GM12878 (cell line): ENCODE data around the gene SEMA4C. TPM values are rescaled to one million over a fixed set of nuclear protein-coding genes. Genes with fewer than 3 reads are reported as not detected.

ENCODE experiments used
- ATAC-seq: fragments of 200-7000 bp; cut with Tn5 transposase; 3 replicates; pipeline ENCODE4 v1.9.1; 2020; ENCODE audit warnings: mild to moderate bottlenecking, moderate library complexity
- BruUV-seq: library from RNA; stranded (reverse); fragments of 400-500 nt; replicated peaks from 2 replicates; lab custom pipeline; 2021; lab: Mats Ljungman, UMichigan
- CTCF ChIA-PET: fragments of 300-600 bp; sonication (Branson Sonifier 250); formaldehyde crosslinking; extraction: SDS; loops from one replicate; lab custom pipeline; 2021; ENCODE audit warnings: inconsistent platforms; lab: Yijun Ruan, JAX
- POLR2A ChIA-PET: fragments of 350-600 bp; formaldehyde crosslinking; extraction: SDS; loops from one replicate; lab custom pipeline; 2021; ENCODE audit warnings: inconsistent platforms; lab: Charles Lee
- RAD21 ChIA-PET: fragments of 300-600 bp; sonication (Branson Sonifier 250); formaldehyde crosslinking; loops from one replicate; lab custom pipeline; 2023; ENCODE audit warnings: antibody characterized with exemption; ENCODE audit not compliant: unreplicated experiment; lab: Charles Lee
- SMC1A ChIA-PET: fragments of 300-600 bp; sonication (Branson Sonifier 250); formaldehyde crosslinking; loops from one replicate; lab custom pipeline; 2023; ENCODE audit not compliant: unreplicated experiment, uncharacterized antibody; lab: Charles Lee
- DNase-seq: peaks from one replicate; pipeline ENCODE4 v3.0.0-alpha.2; 2011; ENCODE audit warnings: low read depth, low spot score
- FAIRE-seq: peaks from 3 replicates; lab custom pipeline; 2011; peaks lifted over from hg19 to GRCh38; lab: Jason Lieb, UNC
- H2AFZ ChIP-seq: 2 replicates; pipeline ENCODE4 v1.6.0; 2011; ENCODE audit warnings: low read depth, low read length, control low read depth; ENCODE audit not compliant: control insufficient read depth
- H3K27ac ChIP-seq: 2 replicates; pipeline ENCODE4 v1.5.1; 2011; ENCODE audit warnings: control low read depth; ENCODE audit not compliant: control insufficient read depth, insufficient read depth
- H3K27me3 ChIP-seq, 2 experiments: replicated peaks in 1 of 2; 2 replicates each; pipeline versions ENCODE4 v1.6.0 to v1.6.1; 2011; ENCODE audit warnings: low read length in 1 of 2; ENCODE audit not compliant: control insufficient read depth in 2 of 2, insufficient read depth in 2 of 2
- H3K36me3 ChIP-seq, 2 experiments: 2 replicates each; pipeline ENCODE4 v1.5.1; 2011; ENCODE audit warnings: low read length in 1 of 2; ENCODE audit not compliant: control insufficient read depth in 2 of 2, insufficient read depth in 2 of 2
- H3K4me1 ChIP-seq: 2 replicates; pipeline ENCODE4 v1.6.1; 2011; ENCODE audit warnings: mild to moderate bottlenecking, low read length, moderate library complexity, mixed read lengths; ENCODE audit not compliant: control insufficient read depth, insufficient read depth
- H3K4me2 ChIP-seq: 2 replicates; pipeline ENCODE4 v1.6.0; 2011; ENCODE audit warnings: control low read depth; ENCODE audit not compliant: control insufficient read depth, insufficient read depth
- H3K4me3 ChIP-seq: fragments of 200-600 bp; sonication (generic); 2 replicates; pipeline ENCODE4 v1.5.1; 2016
- H3K79me2 ChIP-seq: 2 replicates; pipeline ENCODE4 v1.6.0; 2011; ENCODE audit warnings: low read length; ENCODE audit not compliant: control insufficient read depth, insufficient read depth
- H3K9ac ChIP-seq: 2 replicates; pipeline ENCODE4 v1.8.0; 2011; ENCODE audit warnings: low read length, control low read depth, mixed read lengths; ENCODE audit not compliant: control insufficient read depth, insufficient read depth
- H3K9me3 ChIP-seq: replicated peaks from 3 replicates; pipeline ENCODE4 v1.5.1; 2011; ENCODE audit warnings: mild to moderate bottlenecking, low read length; ENCODE audit not compliant: control insufficient read depth, insufficient read depth
- H4K20me1 ChIP-seq: 2 replicates; pipeline ENCODE4 v1.6.0; 2011; ENCODE audit not compliant: control insufficient read depth, insufficient read depth
- BMI1 ChIP-seq: fragments of 450-650 bp; IDR thresholded peaks from 2 replicates; pipeline ENCODE4 v1.6.1; 2016; ENCODE audit warnings: mild to moderate bottlenecking, moderate library complexity, borderline replicate concordance
- HDAC2 ChIP-seq: fragments of 200-600 bp; sonication (generic); IDR thresholded peaks from 2 replicates; pipeline ENCODE4 v1.6.1; 2017
- IKZF1 ChIP-seq: fragments of 450-650 bp; conservative IDR thresholded peaks from 2 replicates; pipeline ENCODE4 v1.6.1; 2017; ENCODE audit warnings: antibody characterized with exemption, mild to moderate bottlenecking
- KAT2A ChIP-seq: conservative IDR thresholded peaks from 2 replicates; pipeline ENCODE4 v1.6.1; 2011; ENCODE audit warnings: low read depth, low read length; ENCODE audit not compliant: control insufficient read depth
- NR2C2 ChIP-seq: IDR thresholded peaks from 2 replicates; pipeline ENCODE4 v1.6.1; 2011; ENCODE audit warnings: borderline replicate concordance, low read depth; ENCODE audit not compliant: control insufficient read depth, insufficient read length
- TCF3 ChIP-seq: IDR thresholded peaks from 2 replicates; pipeline ENCODE4 v1.6.1; 2012; ENCODE audit warnings: low read depth, mild to moderate bottlenecking, low read length, borderline replicate concordance; ENCODE audit not compliant: insufficient read depth
- WGBS: methylation state at CpG from one replicate; pipeline ENCODE4 v1.1.6; 2016; ENCODE audit warnings: low lambda C conversion rate; ENCODE audit not compliant: insufficient replicate concordance, insufficient coverage; ENCODE audit errors: missing lambda C conversion rate; 5-methylcytosine and 5-hydroxymethylcytosine counted together
- in situ Hi-C: fragments of 300-500 bp; cut with MboI; formaldehyde crosslinking; loops from 9 replicates; pipeline ENCODE4 v1.14.3; 2018; ENCODE audit warnings: mixed read lengths
- intact Hi-C: fragments of 100-400 bp; cut with micrococcal nuclease; formaldehyde crosslinking; loops from one replicate; pipeline ENCODE4 v1.14.2; 2022; ENCODE audit not compliant: unreplicated experiment
- polyA plus RNA-seq, 11 experiments: library from polyadenylated mRNA; depleted of rRNA in 4 of 11; unstranded in 6 of 11; stranded (reverse) in 5 of 11; fragments of >200 nt; fragmentation: Nextera tagmentation in 4 of 11; fragmentation: Illumina TruSeq in 1 of 11; extraction: Ambion mirVana in 4 of 11; extraction: Trizol in 1 of 11; gene quantifications; 1 replicate in 1 of 11; 2 replicates in 10 of 11; pipeline versions ENCODE4 v1.2.1 to v1.2.3, GENCODE V29; 2011 to 2016; ENCODE audit warnings: inconsistent platforms in 2 of 11, missing spikeins in 2 of 11, low read depth in 1 of 11
- total RNA-seq, 4 experiments: library from RNA; depleted of rRNA in 3 of 4; stranded (reverse); fragments of >200 nt in 3 of 4; fragmentation: Illumina TruSeq in 1 of 4; extraction: Trizol in 1 of 4; gene quantifications; 2 replicates each; pipeline versions ENCODE4 v1.2.1 to v1.2.3, GENCODE V29; 2013 to 2021
- TF ChIP-seq, protein P1 (sequence below): IDR thresholded peaks from 2 replicates; pipeline ENCODE4 v1.6.1; 2012; ENCODE audit warnings: low read depth, low read length, improper control_type of control experiment
- TF ChIP-seq, protein P2 (sequence below): fragments of 450-650 bp; formaldehyde crosslinking; IDR thresholded peaks from 2 replicates; pipeline ENCODE4 v1.4.0; 2020; ENCODE audit warnings: mild to moderate bottlenecking, moderate library complexity

Gene SEMA4C
- total and polyA plus RNA-seq, 10 of the 15 experiments (the other 5 are each of a cell fraction or from before 2014, with no cell fraction given): 0.06 to 21.6 (median 6.8) TPM

DNA sequence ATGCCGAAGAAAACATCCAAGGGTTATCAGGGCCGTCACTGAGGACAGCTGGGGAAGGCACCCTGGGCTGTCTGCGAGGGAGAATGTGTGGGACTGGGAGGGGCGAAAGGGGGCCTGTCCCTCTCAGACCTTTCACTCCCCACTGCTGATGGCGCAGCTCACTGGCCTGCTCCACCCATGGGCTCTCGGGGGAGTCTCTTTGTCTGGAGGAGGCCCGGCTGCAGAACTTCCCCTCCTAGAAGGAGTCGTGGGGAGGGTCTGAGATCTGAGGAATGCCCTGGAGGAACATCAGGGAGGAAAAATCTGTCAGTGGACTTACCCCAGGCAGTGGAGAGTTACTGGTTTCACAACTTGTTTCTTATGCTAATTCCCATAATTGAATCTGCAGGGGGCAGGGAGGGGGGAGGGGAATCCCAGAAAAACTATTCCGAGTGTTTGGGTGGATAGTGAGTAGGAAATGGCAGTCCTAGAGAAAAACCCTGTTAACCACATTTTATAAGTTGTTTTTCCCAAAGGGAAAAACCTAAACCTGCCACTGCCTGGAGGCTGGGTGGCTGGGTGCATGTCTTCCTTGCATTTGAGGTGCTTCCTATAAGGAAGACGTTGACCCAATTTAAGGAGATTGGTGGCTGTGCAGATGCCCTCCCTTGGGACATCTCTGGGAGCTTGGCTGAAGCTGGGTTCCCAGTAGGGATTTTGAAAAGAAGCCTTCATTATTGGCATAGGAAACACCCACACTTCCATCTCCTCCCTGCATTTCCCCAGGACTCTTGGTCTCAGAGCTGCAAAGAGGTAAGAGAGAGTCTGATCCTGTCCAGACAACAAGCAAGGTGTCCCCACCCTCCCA, 11.7 kb upstream of the SEMA4C start:
- POLR2A ChIA-PET: interaction anchor here (0.6 to 1.4 kb wide), 4 partner anchors 8 to 1478 kb away, joined by 4 to 5 read pairs (median 4); partner anchors contain the start of gene ANKRD39

DNA sequence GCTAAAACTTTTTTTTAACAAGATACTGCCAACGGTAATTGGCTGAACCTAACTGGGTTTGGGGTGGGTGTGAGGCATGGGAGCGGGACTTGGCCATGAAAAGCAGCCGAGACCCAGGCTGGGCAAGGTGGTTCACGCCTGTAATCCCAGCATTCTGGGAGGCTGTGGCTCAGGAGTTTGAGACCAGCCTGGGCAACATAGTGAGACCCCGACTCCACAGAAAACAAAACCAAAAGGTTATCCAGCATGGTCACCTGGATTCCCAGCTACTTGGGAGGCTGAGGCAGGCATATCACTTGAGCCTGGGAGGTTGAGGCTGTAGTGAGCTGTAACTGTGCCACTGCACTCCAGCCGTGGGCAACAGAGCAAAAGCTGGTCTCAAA, 11.0 kb upstream of the SEMA4C start:
- no peaks in the 10 kb centered on the region for H3K27me3 ChIP-seq
- ChIA-PET SMC1A (no interaction called here), CTCF (interaction anchor here (1.0 to 1.7 kb wide), 2 partner anchors 10 to 23 kb away, joined by 3 to 7 read pairs; partner anchors contain the start of gene ANKRD39), RAD21 (interaction anchor here (0.7 to 2.4 kb wide), 2 partner anchors 23 to 715 kb away, joined by 3 to 7 read pairs; partner anchors contain the start of gene ANKRD39), POLR2A (interaction anchor here (0.6 kb wide), 3 partner anchors 23 to 1477 kb away, joined by 4 to 5 read pairs (median 4); partner anchors contain the start of gene ANKRD39)
- H3K79me2 ChIP-seq: no peaks in the 10 kb centered on the region
- peaks cover under 1% of the 10 kb centered on the region for H3K4me1 ChIP-seq
- in situ Hi-C loops (no loop called here), intact Hi-C loops (no loop called here)
- H3K36me3 ChIP-seq: no peaks in the 10 kb centered on the region
- H3K9ac ChIP-seq: no peak overlapping the region
- no peak overlapping the region for H3K4me2 ChIP-seq
- no peak for ATAC-seq
- 27% methylated on average over 6 of the region's 6 CpGs for WGBS
- no peak for FAIRE-seq
- no TSS peak for BruUV-seq
- no peaks in the 10 kb centered on the region for H4K20me1 ChIP-seq
- no peaks in the 10 kb centered on the region for H3K9me3 ChIP-seq
- no peak overlapping the region for H3K27ac ChIP-seq
- H2AFZ ChIP-seq: no peak overlapping the region
- DNase-seq: no peak
- no peak overlapping the region for H3K4me3 ChIP-seq
- TF ChIP-seq HDAC2 (no peak), BMI1 (no peak), KAT2A (no peak), TCF3 (no peak)
- TF ChIP-seq, protein P1, sequence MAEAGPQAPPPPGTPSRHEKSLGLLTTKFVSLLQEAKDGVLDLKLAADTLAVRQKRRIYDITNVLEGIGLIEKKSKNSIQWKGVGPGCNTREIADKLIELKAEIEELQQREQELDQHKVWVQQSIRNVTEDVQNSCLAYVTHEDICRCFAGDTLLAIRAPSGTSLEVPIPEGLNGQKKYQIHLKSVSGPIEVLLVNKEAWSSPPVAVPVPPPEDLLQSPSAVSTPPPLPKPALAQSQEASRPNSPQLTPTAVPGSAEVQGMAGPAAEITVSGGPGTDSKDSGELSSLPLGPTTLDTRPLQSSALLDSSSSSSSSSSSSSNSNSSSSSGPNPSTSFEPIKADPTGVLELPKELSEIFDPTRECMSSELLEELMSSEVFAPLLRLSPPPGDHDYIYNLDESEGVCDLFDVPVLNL: no peak
- TF ChIP-seq, protein P2, sequence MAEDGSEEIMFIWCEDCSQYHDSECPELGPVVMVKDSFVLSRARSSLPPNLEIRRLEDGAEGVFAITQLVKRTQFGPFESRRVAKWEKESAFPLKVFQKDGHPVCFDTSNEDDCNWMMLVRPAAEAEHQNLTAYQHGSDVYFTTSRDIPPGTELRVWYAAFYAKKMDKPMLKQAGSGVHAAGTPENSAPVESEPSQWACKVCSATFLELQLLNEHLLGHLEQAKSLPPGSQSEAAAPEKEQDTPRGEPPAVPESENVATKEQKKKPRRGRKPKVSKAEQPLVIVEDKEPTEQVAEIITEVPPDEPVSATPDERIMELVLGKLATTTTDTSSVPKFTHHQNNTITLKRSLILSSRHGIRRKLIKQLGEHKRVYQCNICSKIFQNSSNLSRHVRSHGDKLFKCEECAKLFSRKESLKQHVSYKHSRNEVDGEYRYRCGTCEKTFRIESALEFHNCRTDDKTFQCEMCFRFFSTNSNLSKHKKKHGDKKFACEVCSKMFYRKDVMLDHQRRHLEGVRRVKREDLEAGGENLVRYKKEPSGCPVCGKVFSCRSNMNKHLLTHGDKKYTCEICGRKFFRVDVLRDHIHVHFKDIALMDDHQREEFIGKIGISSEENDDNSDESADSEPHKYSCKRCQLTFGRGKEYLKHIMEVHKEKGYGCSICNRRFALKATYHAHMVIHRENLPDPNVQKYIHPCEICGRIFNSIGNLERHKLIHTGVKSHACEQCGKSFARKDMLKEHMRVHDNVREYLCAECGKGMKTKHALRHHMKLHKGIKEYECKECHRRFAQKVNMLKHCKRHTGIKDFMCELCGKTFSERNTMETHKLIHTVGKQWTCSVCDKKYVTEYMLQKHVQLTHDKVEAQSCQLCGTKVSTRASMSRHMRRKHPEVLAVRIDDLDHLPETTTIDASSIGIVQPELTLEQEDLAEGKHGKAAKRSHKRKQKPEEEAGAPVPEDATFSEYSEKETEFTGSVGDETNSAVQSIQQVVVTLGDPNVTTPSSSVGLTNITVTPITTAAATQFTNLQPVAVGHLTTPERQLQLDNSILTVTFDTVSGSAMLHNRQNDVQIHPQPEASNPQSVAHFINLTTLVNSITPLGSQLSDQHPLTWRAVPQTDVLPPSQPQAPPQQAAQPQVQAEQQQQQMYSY (CRISPR knock-in tag): no peak

More for the DNA sequence above, 11.7 kb upstream of the SEMA4C start:
- FAIRE-seq (no peak), DNase-seq (no peak), ATAC-seq (no peak)
- no peaks in the 10 kb centered on the region for H3K9me3 ChIP-seq
- intact Hi-C loops: no loop called here
- ChIA-PET SMC1A (no interaction called here), RAD21 (interaction anchor here (0.7 to 2.4 kb wide), 2 partner anchors 24 to 716 kb away, joined by 3 to 7 read pairs; partner anchors contain the start of gene ANKRD39), CTCF (interaction anchor here (1.0 to 1.7 kb wide), 2 partner anchors 9 to 24 kb away, joined by 3 to 7 read pairs; partner anchors contain the start of gene ANKRD39)
- no peak overlapping the region for H3K27ac ChIP-seq
- no peak overlapping the region for H3K4me3 ChIP-seq
- H3K27me3 ChIP-seq: no peaks in the 10 kb centered on the region
- no TSS peak for BruUV-seq
- 16% methylated on average over 10 of the region's 10 CpGs for WGBS
- TF ChIP-seq IKZF1 (0 out of 2 replicates have a peak, but pooled peaks have one; percentile 24), NR2C2 (no peak)
- no peaks in the 10 kb centered on the region for H4K20me1 ChIP-seq
- no peak overlapping the region for H3K9ac ChIP-seq
- H2AFZ ChIP-seq: no peak overlapping the region
- no peaks in the 10 kb centered on the region; the same call in 1 of the 2 replicates for H3K4me1 ChIP-seq
- H3K36me3 ChIP-seq: no peaks in the 10 kb centered on the region
- no peaks in the 10 kb centered on the region for H3K79me2 ChIP-seq
- no peak overlapping the region for H3K4me2 ChIP-seq
- in situ Hi-C loops: no loop called here
